Dedifferentiated amniotic fluid mesenchymal stem cell (primary cell): ENCODE data around the gene WDR36.

Experiments used
- DNase-seq: peaks from one replicate; pipeline ENCODE4 v3.0.0-alpha.2; 2016; ENCODE audit errors: extremely low spot score

WDR36 gene

GRCh38 chr5:111092062-111092853, at the start of gene WDR36:
TSS of gene WDR36 (plus strand) at chr5:111092348. CDS start at chr5:111092457, 109 bp downstream.
- DNase-seq = peak; percentile 91

DNA sequence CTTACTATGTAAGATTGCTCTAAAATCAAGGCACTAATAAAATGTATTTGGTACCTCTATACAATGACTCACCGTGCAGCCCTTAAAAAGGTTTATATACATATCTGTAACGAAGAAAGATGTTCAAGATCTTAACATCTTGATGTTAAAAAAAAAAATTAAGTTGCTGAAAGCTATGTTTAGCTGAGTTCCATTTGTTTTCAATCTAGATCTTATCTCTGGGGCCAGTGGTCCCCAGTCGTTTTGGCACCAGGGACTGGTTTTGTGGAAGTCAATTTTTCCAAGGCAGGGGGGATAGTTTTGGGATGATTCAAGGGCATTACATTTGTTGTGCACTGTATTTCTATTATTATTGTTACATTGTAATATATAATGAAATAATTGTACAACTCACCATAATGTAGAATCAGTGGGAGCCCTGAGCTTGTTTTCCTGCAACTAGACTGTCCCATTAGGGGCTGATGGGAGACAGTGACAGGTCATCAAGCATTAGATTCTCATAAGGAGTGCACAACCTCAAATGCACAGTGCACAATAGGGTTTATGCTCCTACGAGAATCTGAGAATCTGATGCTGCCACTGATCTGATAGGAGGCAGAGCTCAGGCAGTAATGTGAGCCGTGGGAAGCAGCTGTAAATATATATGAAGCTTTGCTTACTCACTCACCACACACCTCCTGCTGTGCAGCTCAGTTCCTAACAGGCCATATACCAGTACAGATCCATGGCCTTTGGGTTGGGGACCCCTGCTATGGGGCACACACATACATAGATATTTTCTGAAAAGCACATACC, 48.2 kb upstream of the WDR36 start:
- peak; percentile 14 for DNase-seq

DNA sequence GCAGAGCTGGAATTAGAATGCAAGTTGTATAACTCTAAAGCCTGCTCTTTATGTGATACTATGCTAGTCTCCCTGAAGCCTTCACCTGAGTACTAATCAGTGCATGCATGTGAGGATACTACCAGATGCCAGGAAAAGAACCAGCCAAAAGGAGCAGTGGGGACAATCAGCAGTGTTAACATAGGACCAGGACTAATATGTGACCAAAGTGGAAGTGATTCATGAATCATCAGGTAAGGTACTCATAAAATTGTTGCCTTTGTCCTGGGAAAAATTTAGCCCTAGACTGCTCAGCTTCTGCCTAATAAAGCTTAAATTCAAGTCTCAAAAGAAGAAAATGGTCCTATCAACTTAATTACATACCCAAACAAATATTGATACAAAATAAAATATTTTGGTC, 34.1 kb upstream of the WDR36 start:
- DNase-seq = no peak

- DNase-seq = no peak
Measured at GRCh38 chr5:111060169-111060568, 32.0 kb upstream of the WDR36 start.

GRCh38 chr5:111061618-111062017, 30.5 kb upstream of the WDR36 start:
- DNase-seq = no peak

DNA sequence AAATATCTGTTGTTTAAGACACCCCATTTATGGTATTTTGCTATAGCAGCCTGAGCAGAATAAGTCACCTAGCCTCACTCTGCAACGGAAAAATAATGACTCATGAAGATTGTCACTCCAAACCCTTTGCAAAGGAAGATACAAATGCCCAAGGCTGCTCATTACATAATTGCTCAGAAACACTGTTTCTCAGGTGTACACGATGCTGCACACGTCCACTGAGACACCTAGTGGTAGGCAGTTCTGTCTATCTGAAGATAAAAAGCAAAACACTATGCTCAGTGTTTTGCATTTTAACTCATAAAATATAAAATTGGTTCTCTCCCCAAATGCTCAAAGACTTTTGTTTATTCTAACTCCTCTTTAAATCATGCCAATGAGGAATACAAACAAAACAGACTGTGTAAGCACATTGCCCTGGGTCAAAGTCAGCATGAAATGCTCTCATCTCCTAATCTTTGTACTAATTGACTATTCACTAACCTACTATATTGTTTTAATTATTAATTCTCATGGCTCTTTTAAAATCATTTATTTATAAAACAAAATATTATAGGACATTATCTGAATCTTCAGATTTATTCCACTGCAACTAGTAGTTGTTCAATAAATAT, 28.3 kb upstream of the WDR36 start:
- no peak for DNase-seq

- DNase-seq = no peak
Measured at GRCh38 chr5:111066261-111066938, 25.7 kb upstream of the WDR36 start.

DNA sequence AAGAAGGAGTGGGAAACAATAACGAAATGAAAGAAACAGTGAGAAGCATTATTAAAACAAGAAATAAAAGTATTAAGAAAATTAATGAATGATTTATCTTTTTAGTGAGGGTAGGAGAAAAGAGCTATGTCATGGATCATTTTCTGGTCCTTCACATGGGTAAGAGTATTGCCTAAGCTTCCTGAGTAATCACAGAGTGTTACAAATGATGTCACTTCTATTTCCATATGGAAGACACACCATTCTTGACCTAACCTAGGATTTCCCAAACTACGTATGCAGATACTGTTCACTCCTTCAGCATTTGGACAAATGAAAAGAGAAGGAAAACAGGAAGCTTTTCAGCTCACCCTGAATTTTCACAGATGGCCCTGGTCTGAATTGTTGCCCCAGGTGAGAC, 23.9 kb upstream of the WDR36 start:
- DNase-seq = no peak

GRCh38 chr5:111069839-111070238, 22.3 kb upstream of the WDR36 start:
- peak; percentile 48 for DNase-seq

GRCh38 chr5:111070272-111071134, 21.6 kb upstream of the WDR36 start:
- DNase-seq = no peak

DNA sequence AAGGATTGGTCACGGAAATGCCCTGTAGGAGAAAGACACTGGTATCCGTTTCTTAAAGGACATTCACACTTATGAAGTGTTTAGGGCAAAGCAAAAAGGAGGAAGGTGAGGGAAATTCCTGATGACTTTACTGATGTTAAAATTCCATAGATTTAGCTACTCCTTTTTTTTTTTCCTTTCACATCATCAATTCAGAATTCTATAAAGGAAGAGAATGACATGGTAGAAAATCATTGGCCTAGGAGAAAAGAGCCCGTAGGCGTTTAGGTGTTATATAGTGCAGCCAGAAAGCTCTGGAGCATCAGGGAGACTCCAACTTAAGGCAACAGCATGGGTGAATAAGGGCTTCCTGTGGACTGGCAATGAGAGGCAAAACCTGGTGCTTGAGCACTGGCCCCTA, 20.7 kb upstream of the WDR36 start, which contains the start of gene TSLP:
TSS of gene TSLP (plus strand) at position 301 of the 400 bp plus-strand sequence. CDS start 178 bp downstream, outside the sequence.
- no peak for DNase-seq

DNA sequence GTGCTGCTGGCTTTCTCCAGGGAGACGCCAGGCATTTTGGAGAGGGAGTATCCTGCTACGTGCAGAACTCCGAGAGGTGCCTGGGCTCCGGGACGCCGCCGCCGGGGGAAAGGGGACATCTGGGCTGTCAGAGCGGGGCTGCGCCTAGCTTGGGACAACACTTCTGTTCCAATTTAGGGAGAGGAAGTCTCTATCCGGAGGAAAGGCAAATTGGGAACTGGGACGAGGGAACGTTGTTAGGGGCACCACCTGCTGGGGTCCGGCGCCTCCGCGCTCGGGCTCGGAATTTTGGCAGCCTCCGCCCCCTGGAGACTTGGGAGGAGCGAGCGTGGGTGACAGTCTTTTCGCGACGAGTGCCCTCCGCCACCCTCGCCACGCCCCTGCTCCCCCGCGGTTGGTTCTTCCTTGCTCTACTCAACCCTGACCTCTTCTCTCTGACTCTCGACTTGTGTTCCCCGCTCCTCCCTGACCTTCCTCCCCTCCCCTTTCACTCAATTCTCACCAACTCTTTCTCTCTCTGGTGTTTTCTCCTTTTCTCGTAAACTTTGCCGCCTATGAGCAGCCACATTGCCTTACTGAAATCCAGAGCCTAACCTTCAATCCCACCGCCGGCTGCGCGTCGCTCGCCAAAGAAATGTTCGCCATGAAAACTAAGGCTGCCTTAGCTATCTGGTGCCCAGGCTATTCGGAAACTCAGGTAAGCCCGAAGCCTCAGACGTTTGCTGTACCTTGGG, 19.0 kb upstream of the WDR36 start:
- DNase-seq = peak; percentile 32

- DNase-seq = no peak
Measured at GRCh38 chr5:111074244-111074643, 17.9 kb upstream of the WDR36 start.

DNA sequence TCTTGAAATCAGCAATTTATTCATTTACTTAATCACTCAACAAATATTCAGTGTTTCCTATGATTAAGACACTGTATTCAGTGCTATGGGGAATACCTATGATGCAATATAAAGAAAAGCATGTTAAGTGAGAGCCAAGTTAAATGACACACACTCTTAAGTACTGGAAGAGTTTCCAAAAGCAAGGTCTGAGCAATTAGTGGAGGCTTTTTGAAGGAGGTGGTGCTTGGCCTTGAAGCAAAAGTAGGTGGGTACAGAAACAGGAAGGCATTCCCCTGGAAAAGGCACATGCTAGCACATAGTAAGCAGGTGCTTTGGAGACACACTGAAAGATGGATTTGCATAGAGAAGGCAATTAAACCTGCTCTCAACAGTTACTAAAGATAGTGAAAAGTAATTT, 16.6 kb upstream of the WDR36 start:
- peak; percentile 94 for DNase-seq

GRCh38 chr5:111076091-111076490, 16.1 kb upstream of the WDR36 start:
- no peak for DNase-seq

GRCh38 chr5:111077678-111078077, 14.5 kb upstream of the WDR36 start:
- no peak for DNase-seq

DNA sequence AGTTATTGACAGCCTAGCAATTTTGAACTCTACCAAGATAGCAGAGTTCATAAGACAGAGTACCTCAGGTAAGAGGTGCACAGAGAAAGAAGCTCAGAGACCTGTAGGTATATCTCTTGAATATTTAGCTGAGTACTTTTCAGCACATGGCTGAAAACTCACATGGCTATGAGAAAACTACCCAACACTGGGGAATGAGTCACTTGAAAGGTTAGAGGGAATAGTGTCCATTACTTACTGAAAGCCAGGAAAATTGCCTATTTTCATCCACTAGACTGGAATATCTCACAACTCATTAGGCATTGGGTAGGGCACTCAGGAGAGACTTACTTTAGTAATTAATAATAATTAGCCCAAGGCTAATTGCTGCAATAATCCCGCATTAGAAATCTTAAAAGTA, 12.3 kb upstream of the WDR36 start:
- DNase-seq = no peak

GRCh38 chr5:111083323-111083722, 8.8 kb upstream of the WDR36 start:
- DNase-seq = no peak

GRCh38 chr5:111095982-111096381, 3.8 kb downstream of the WDR36 start:
- DNase-seq = no peak

DNA sequence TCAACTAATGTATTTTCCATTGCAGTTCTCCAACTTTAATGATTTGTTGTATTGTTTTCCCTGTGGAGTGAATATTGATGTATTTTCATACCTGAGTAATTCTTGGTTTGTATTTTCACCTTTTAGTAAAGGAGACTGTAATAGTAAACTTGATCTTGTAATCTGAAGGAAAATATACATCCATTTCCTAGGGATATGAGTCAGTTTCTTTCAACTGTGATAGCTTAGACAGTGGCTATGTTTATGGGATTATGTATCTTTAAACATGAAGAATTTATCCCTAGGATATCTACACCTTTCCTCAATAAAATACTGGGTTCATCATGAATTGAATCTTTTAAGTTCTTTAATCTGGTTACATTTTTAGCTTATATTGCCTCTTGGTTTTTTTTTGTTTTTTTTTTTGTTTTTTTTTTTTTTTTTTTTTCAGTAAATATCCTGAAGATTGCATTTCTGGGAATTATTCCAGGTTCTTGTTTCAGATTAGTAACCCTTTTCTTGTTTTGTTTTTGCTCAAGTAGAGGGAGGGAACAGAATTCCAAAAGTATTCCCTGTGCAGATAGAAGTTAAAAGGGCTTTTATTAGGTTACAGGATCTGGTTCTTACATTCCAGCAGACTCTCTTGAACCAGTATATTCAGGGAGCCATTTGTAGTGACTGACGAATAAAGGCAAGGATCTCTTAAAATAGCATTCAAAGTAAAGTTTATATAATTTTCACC, 7.1 kb downstream of the WDR36 start:
- DNase-seq = no peak
